GM23338 (cell line): Measurements from ENCODE around the gene SRSF8.

ENCODE experiments used
- CREB1 ChIP-seq: fragments of 250-450 bp; sonication (Bioruptor Pico); IDR thresholded peaks from 2 replicates; pipeline ENCODE4 v1.5.0; 2020; ENCODE audit warnings: low read depth, mild to moderate bottlenecking, moderate library complexity
- EZH2 ChIP-seq: fragments of 200-600 bp; sonication (generic); IDR thresholded peaks from one replicate; pipeline ENCODE4 v1.8.0; 2017; ENCODE audit warnings: antibody characterized with exemption, mild to moderate bottlenecking, low read depth; ENCODE audit not compliant: unreplicated experiment
- EZH2phosphoT487 ChIP-seq: fragments of 200-600 bp; sonication (generic); IDR thresholded peaks from one replicate; pipeline ENCODE4 v1.8.1; 2018; ENCODE audit warnings: antibody characterized with exemption; ENCODE audit not compliant: unreplicated experiment
- JUNB ChIP-seq: IDR thresholded peaks from one replicate; pipeline ENCODE4 v1.6.1; 2016; ENCODE audit warnings: antibody characterized with exemption; ENCODE audit not compliant: unreplicated experiment
- NANOG ChIP-seq: IDR thresholded peaks from 2 replicates; pipeline ENCODE4 v1.6.1; 2016; ENCODE audit warnings: antibody characterized with exemption, borderline replicate concordance
- POLR2AphosphoS5 ChIP-seq: IDR thresholded peaks from 2 replicates; pipeline ENCODE4 v1.6.1; 2016; ENCODE audit warnings: antibody characterized with exemption, low read depth
- STAT1 ChIP-seq: IDR thresholded peaks from one replicate; pipeline ENCODE4 v1.6.1; 2016; ENCODE audit warnings: antibody characterized with exemption; ENCODE audit not compliant: unreplicated experiment
- ZNF331 ChIP-seq: fragments of 250-450 bp; sonication (Bioruptor Pico); IDR thresholded peaks from 2 replicates; pipeline ENCODE4 v1.5.0; 2020; ENCODE audit warnings: low read depth, mild to moderate bottlenecking, moderate library complexity
- TF ChIP-seq, protein P1 (sequence below): IDR thresholded peaks from one replicate; pipeline ENCODE4 v1.6.1; 2018; ENCODE audit warnings: antibody characterized with exemption; ENCODE audit not compliant: unreplicated experiment
- TF ChIP-seq, protein P2 (sequence below), 2 experiments: fragments of 200-600 bp in 1 of 2; sonication (generic) in 1 of 2; conservative IDR thresholded peaks; 2 replicates each; pipeline versions ENCODE4 v1.5.1 to v1.6.1; 2016 to 2017; ENCODE audit warnings: antibody characterized with exemption in 2 of 2, low read depth in 2 of 2, mild to moderate bottlenecking in 2 of 2, moderate library complexity in 1 of 2
- TF ChIP-seq, protein P3 (sequence below): IDR thresholded peaks from 2 replicates; pipeline ENCODE4 v1.6.1; 2016; ENCODE audit warnings: antibody characterized with exemption

DNA sequence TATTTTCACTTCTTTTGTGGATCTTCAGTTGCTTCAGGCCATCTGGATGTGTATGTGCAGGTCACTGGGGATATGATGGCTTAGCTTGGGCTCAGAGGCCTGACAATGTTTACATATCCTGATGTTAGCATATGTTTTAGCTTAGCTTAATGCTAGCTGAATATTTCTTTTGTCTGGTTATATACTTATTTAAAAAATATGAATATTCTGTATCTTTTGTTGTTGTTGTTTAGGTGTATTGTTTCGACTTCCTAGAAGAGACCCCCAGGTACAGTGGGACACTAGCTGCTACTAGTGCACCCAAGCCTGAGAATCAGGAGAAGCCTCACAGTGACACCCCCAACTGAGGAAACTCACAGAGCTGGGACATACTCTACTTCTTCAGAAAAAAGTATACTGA lies 41.8 kb upstream of the SRSF8 start, which contains the start of gene KDM4E:
- TF ChIP-seq, protein P1, sequence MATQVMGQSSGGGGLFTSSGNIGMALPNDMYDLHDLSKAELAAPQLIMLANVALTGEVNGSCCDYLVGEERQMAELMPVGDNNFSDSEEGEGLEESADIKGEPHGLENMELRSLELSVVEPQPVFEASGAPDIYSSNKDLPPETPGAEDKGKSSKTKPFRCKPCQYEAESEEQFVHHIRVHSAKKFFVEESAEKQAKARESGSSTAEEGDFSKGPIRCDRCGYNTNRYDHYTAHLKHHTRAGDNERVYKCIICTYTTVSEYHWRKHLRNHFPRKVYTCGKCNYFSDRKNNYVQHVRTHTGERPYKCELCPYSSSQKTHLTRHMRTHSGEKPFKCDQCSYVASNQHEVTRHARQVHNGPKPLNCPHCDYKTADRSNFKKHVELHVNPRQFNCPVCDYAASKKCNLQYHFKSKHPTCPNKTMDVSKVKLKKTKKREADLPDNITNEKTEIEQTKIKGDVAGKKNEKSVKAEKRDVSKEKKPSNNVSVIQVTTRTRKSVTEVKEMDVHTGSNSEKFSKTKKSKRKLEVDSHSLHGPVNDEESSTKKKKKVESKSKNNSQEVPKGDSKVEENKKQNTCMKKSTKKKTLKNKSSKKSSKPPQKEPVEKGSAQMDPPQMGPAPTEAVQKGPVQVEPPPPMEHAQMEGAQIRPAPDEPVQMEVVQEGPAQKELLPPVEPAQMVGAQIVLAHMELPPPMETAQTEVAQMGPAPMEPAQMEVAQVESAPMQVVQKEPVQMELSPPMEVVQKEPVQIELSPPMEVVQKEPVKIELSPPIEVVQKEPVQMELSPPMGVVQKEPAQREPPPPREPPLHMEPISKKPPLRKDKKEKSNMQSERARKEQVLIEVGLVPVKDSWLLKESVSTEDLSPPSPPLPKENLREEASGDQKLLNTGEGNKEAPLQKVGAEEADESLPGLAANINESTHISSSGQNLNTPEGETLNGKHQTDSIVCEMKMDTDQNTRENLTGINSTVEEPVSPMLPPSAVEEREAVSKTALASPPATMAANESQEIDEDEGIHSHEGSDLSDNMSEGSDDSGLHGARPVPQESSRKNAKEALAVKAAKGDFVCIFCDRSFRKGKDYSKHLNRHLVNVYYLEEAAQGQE = no peak
- TF ChIP-seq, protein P2, sequence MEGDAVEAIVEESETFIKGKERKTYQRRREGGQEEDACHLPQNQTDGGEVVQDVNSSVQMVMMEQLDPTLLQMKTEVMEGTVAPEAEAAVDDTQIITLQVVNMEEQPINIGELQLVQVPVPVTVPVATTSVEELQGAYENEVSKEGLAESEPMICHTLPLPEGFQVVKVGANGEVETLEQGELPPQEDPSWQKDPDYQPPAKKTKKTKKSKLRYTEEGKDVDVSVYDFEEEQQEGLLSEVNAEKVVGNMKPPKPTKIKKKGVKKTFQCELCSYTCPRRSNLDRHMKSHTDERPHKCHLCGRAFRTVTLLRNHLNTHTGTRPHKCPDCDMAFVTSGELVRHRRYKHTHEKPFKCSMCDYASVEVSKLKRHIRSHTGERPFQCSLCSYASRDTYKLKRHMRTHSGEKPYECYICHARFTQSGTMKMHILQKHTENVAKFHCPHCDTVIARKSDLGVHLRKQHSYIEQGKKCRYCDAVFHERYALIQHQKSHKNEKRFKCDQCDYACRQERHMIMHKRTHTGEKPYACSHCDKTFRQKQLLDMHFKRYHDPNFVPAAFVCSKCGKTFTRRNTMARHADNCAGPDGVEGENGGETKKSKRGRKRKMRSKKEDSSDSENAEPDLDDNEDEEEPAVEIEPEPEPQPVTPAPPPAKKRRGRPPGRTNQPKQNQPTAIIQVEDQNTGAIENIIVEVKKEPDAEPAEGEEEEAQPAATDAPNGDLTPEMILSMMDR (conservative IDR thresholded peaks at IDR 0.05; ENCODE audit: low read depth in 2 of 2) = no peak
- TF ChIP-seq POLR2AphosphoS5 = no peak
- TF ChIP-seq ZNF331 (CRISPR knock-in tag) = no peak
- TF ChIP-seq EZH2phosphoT487 = no peak
- TF ChIP-seq EZH2 = no peak
- no peak for TF ChIP-seq CREB1 (CRISPR knock-in tag)
- TF ChIP-seq, protein P3, sequence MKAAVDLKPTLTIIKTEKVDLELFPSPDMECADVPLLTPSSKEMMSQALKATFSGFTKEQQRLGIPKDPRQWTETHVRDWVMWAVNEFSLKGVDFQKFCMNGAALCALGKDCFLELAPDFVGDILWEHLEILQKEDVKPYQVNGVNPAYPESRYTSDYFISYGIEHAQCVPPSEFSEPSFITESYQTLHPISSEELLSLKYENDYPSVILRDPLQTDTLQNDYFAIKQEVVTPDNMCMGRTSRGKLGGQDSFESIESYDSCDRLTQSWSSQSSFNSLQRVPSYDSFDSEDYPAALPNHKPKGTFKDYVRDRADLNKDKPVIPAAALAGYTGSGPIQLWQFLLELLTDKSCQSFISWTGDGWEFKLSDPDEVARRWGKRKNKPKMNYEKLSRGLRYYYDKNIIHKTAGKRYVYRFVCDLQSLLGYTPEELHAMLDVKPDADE = no peak
- no peak for TF ChIP-seq STAT1
- TF ChIP-seq NANOG = no peak
- TF ChIP-seq JUNB = no peak
